Retinal pigment epithelial cell (primary cell): ENCODE measurements around the gene WNT5A.

Source experiments
- DNase-seq: peaks from one replicate; pipeline ENCODE4 v3.0.0-alpha.2; 2010; ENCODE audit warnings: low read depth
- H3K4me3 ChIP-seq: 2 replicates; pipeline ENCODE4 v1.5.1; 2011; ENCODE audit warnings: mild to moderate bottlenecking, low read length, control low read depth, moderate library complexity
- TF ChIP-seq, protein P1 (sequence below): conservative IDR thresholded peaks from 2 replicates; pipeline ENCODE4 v1.5.1; 2011; ENCODE audit warnings: low read depth, low read length, control low read depth, inconsistent platforms

WNT5A gene

DNA sequence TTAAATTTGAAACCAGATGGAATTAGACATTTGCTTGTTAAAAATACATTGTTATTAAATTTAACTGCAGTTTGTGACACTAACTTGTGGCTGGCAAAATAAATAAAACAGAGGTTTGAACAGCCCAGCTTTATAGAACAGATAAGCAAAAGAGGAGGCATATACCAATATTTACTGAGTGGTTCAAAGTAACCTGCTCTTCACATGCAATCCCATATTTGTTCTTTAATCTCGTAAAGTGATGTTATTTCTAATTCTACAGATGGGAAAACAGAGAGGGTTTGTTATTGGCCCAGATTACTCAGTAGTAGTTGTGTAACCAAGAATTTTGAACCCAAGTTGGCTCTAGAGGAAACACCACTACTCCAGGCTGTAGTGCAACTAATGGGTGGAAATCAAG, 37.6 kb downstream of the WNT5A start:
- TF ChIP-seq, protein P1, sequence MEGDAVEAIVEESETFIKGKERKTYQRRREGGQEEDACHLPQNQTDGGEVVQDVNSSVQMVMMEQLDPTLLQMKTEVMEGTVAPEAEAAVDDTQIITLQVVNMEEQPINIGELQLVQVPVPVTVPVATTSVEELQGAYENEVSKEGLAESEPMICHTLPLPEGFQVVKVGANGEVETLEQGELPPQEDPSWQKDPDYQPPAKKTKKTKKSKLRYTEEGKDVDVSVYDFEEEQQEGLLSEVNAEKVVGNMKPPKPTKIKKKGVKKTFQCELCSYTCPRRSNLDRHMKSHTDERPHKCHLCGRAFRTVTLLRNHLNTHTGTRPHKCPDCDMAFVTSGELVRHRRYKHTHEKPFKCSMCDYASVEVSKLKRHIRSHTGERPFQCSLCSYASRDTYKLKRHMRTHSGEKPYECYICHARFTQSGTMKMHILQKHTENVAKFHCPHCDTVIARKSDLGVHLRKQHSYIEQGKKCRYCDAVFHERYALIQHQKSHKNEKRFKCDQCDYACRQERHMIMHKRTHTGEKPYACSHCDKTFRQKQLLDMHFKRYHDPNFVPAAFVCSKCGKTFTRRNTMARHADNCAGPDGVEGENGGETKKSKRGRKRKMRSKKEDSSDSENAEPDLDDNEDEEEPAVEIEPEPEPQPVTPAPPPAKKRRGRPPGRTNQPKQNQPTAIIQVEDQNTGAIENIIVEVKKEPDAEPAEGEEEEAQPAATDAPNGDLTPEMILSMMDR = no peak
- H3K4me3 ChIP-seq = no peak overlapping the region

DNA sequence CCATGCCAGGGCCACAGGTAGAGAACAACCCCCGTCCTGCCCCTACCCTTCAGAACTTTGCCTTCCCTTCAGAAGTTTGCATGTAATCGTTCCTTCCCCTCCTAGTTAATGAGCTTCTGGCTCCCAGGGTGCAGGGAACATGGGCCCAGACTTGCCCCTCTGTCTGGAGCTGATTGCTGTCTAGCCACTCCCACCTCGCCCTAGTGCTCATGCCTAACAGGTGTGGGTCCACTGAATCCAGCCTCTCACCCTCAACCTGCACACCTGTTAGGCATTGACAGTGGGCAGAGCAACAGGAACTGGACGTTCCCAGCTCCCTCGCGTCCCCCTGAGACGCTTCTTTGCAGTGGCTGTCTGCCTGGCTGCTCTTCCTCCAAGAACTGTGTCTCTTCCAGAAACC, 40.3 kb downstream of the WNT5A start:
- H3K4me3 ChIP-seq = no peak overlapping the region
- TF ChIP-seq, protein P1 = no peak
- DNase-seq = no peak

More for the DNA sequence above, 37.6 kb downstream of the WNT5A start:
- DNase-seq = no peak

DNA sequence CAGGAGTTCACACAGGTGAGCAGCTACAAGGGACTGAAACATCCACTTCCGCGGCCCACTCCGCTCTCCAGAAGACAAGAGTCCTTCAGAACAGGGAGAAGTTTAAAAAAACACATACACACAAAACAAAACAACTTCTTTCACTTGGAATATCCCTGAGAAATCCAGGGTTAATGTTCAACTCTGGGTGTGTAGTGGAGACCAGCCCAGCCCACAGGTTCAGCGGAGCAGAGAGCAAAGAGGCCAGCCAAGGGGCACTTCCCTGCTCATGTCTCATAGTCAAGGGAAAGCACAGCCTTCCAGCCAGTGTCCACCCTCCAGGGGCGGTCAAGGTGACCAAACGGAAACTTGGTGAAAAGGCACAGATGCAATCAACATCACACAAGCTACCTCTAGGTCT, 41.6 kb downstream of the WNT5A start:
- TF ChIP-seq, protein P1 = no peak
- DNase-seq = no peak
- no peak overlapping the region for H3K4me3 ChIP-seq

DNA sequence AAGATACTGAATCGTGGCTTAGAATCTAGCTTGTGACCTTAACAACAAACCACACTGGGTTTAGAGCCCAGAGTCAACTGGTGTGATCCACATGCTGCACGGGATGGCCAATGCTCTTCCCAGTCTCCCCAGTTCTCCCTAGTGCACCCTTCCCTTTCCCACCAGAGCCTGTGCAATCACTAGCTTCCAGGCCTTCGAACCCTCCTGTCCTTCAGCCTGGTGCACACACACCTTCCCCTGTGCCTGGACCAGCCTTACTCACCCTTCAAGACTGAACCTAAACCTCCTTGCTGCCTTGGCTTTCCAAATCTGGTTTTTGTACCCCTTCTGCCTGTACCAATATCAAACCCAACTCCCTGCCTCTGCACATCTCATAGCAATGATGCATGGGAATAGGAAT, 43.8 kb downstream of the WNT5A start:
- H3K4me3 ChIP-seq = no peak overlapping the region
- TF ChIP-seq, protein P1 = no peak
- DNase-seq = no peak

DNA sequence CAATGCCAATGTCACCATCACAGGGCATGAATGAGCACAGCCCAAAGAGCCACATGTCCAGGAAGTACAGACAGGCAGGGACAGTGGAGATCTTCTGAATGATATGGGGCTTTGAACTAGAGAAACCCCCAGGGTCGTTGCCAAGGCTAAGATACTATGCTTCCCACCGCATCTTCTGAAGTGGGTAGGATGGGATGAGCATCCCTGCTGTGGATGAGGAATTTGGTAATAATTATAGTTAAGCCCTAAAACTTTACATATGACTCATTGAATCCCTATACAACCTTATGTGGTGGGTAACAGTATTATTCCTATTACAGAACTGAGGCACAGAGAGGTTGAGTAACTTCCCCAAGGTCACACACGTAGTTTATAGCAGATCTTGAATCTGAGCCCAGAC, 44.2 kb downstream of the WNT5A start:
- H3K4me3 ChIP-seq = no peak overlapping the region
- no peak for DNase-seq

DNA sequence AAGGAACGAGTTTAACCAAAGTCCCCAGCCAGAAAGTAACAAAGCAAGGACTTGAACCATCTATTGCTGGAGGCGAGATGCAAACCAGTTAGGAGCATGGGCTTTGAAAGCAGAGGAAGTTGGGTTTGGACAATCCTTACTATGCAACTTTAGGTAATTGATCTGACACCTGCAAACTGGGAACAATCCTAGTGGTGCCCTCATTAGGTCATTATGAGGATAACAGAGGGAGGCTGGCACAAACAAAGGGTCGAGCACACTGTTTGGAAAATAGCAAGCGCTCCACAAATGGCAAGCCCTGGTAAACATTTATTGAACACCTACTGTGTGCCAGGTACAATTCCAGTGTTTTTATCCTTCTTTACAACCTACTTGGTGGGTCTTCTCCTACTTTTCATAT, 45.6 kb downstream of the WNT5A start:
- no peak for DNase-seq
- H3K4me3 ChIP-seq = no peak overlapping the region
- TF ChIP-seq, protein P1 = no peak

More for the DNA sequence above, 44.2 kb downstream of the WNT5A start:
- TF ChIP-seq, protein P1 = no peak

DNA sequence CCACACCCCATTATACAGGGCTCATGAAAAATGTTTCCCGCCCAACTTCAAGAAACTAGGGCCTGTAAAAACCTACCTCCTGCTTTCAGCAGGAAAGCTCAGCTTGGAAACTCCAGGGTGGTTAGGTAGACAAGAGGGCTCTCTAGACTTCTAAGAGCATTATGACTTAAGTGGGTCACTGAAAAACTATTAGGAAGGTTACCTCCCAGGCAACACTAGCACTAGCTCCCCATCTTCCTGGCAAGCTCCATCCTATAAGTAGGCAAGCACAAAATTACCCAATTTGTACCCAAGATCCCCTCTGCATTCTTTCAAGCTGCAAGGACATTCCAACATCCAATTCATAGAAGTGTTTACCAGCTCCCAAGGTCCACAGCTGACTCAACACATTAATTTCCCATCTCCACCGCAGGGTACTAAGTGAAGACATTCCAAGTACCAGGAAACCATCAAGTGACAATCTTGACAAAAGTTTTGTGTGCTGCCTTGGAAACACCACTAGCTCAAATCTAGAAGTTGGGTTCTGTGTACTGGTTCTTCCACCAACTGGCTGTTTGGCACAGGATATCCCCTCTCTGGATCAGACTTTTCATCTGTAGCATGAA, 46.9 kb downstream of the WNT5A start:
- TF ChIP-seq, protein P1 = no peak
- H3K4me3 ChIP-seq = no peak overlapping the region
- DNase-seq = no peak
